Measurements from ENCODE around the gene NRG3. TPM values are rescaled to one million over a fixed set of nuclear protein-coding genes. Genes with fewer than 3 reads are reported as not detected.

NRG3 gene
- total RNA-seq, 2 experiments from 2014 or later, result not detected

DNA sequence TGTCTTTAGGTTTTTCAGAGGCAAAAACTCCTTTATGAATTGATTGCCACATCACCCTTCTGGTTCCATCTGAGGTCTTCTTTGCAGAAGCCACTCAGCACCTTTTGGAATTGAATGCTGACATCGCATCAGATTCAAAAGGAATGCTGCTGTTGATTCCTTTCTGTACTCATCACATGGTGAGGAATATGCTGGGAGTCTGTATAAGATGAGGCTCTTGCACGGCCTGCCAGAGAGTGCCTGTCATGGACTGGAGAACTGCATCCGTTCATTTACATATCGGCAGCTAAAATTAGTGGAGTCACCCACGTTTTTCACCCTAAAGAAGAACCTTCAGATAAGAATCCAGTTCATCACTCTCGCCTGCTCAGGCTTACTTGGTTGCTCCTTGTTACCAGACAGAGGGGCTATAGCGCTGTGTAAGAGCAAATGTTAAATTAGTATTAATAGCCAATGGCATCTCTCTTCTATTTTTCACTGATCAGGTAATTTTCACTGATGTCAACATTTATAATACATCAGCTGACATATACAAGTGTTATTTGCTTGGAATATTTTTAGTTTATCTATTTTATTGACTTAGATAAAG lies 14.3 kb downstream of the NRG3 start:
- Histone ChIP-seq H3K4me3 (ENCODE audit: low read length) (no peak overlapping the region), H3K4me1 (ENCODE audit: insufficient read depth, low read length) (no peaks in the 10 kb centered on the region), H3K36me3 (ENCODE audit: insufficient read depth, low read length) (no peaks in the 10 kb centered on the region), H3K9me3 (ENCODE audit: control insufficient read depth in 1 of 2, insufficient read depth in 1 of 2, low read length in 2 of 2) (no peaks in the 10 kb centered on the region), H3K27ac (ENCODE audit: low read depth in 1 of 2, low read length in 2 of 2) (no peak overlapping the region), H3K27me3 (ENCODE audit: control insufficient read depth in 1 of 2, insufficient read depth in 2 of 2, low read length in 2 of 2) (no peaks in the 10 kb centered on the region)
- POLR2A ChIA-PET, result no interaction called here
- Mint-ChIP-seq H3K9me3 (no peaks in the 10 kb centered on the region), H3K27ac (no peak overlapping the region), H3K36me3 (ENCODE audit: low read depth) (no peaks in the 10 kb centered on the region), H3K4me1 (ENCODE audit: low read depth) (no peaks in the 10 kb centered on the region), H3K4me3 (no peak overlapping the region), H3K27me3 (peaks cover 4% of the 10 kb centered on the region)
- intact Hi-C loops (cut with DNase I, micrococcal nuclease), result no loop called here
- no peak for DNase-seq
- CTCF ChIA-PET, result no interaction called here
- TF ChIP-seq, protein P1, sequence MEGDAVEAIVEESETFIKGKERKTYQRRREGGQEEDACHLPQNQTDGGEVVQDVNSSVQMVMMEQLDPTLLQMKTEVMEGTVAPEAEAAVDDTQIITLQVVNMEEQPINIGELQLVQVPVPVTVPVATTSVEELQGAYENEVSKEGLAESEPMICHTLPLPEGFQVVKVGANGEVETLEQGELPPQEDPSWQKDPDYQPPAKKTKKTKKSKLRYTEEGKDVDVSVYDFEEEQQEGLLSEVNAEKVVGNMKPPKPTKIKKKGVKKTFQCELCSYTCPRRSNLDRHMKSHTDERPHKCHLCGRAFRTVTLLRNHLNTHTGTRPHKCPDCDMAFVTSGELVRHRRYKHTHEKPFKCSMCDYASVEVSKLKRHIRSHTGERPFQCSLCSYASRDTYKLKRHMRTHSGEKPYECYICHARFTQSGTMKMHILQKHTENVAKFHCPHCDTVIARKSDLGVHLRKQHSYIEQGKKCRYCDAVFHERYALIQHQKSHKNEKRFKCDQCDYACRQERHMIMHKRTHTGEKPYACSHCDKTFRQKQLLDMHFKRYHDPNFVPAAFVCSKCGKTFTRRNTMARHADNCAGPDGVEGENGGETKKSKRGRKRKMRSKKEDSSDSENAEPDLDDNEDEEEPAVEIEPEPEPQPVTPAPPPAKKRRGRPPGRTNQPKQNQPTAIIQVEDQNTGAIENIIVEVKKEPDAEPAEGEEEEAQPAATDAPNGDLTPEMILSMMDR (IDR thresholded peaks at IDR 0.05), result no peak
- no peak for ATAC-seq (ENCODE audit: poor library complexity)

DNA sequence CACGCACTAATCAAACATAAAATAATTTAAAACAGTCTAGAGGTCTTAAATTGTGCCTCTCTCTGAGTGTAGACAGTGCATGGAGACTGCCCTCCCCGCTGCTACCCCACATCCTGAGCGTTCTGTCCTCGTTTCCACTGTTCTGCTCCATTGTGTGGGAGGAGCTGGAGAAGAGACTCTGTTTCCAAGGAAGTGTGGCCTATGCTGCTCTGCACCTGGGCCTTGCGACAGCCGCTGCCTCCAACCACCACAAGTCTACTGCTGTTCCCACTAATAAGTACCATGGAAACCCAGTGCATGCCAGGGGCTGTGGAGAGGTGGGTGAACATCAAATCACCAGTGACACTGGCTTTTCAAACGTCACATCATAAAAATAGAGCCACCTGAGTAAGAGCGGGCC lies 19.6 kb downstream of the NRG3 start:
- DNase-seq, result no peak
- Mint-ChIP-seq H3K36me3 (ENCODE audit: low read depth) (no peaks in the 10 kb centered on the region), H3K9me3 (no peaks in the 10 kb centered on the region), H3K4me1 (ENCODE audit: low read depth) (no peaks in the 10 kb centered on the region), H3K27me3 (no peaks in the 10 kb centered on the region), H3K4me3 (no peak overlapping the region), H3K27ac (no peak overlapping the region)
- no peaks in the 10 kb centered on the region for H3K36me3 ChIP-seq (ENCODE audit: insufficient read depth, low read length)
- no peak for ATAC-seq (ENCODE audit: poor library complexity)
- peaks cover 0 to 7% of the 10 kb centered on the region in 2 experiments for H3K9me3 ChIP-seq (ENCODE audit: control insufficient read depth in 1 of 2, insufficient read depth in 1 of 2, low read length in 2 of 2)
- ChIA-PET POLR2A (no interaction called here), CTCF (no interaction called here)
- no peak overlapping the region for H3K4me3 ChIP-seq (ENCODE audit: low read length)
- intact Hi-C loops (cut with DNase I, micrococcal nuclease), result no loop called here
- no peak overlapping the region for H3K27ac ChIP-seq (ENCODE audit: low read depth in 1 of 2, low read length in 2 of 2)
- no peaks in the 10 kb centered on the region for H3K27me3 ChIP-seq (ENCODE audit: control insufficient read depth in 1 of 2, insufficient read depth in 2 of 2, low read length in 2 of 2)
- TF ChIP-seq, protein P1 (IDR thresholded peaks at IDR 0.05), result no peak
- no peaks in the 10 kb centered on the region for H3K4me1 ChIP-seq (ENCODE audit: insufficient read depth, low read length)

GRCh38 chr10:81898518-81898917 lies 23.5 kb downstream of the NRG3 start:
- DNase-seq (no peak), ATAC-seq (ENCODE audit: poor library complexity) (no peak)
- H3K27ac Mint-ChIP-seq, result no peak overlapping the region
- H3K4me3 ChIP-seq (ENCODE audit: low read length), result no peak overlapping the region
- intact Hi-C loops (cut with DNase I, micrococcal nuclease), result no loop called here
- TF ChIP-seq, protein P1 (IDR thresholded peaks at IDR 0.05), result no peak
- H3K27ac ChIP-seq (ENCODE audit: low read depth in 1 of 2, low read length in 2 of 2), result no peak overlapping the region
- no peaks in the 10 kb centered on the region for H3K9me3 Mint-ChIP-seq
- no peaks in the 10 kb centered on the region for H3K36me3 Mint-ChIP-seq (ENCODE audit: low read depth)
- H3K4me1 ChIP-seq (ENCODE audit: insufficient read depth, low read length), result no peaks in the 10 kb centered on the region
- no peak overlapping the region for H3K4me3 Mint-ChIP-seq
- POLR2A ChIA-PET, result no interaction called here
- no peaks in the 10 kb centered on the region for H3K4me1 Mint-ChIP-seq (ENCODE audit: low read depth)
- CTCF ChIA-PET, result no interaction called here
- peaks cover 0 to 8% of the 10 kb centered on the region in 2 experiments for H3K9me3 ChIP-seq (ENCODE audit: control insufficient read depth in 1 of 2, insufficient read depth in 1 of 2, low read length in 2 of 2)
- H3K27me3 Mint-ChIP-seq, result no peaks in the 10 kb centered on the region
- no peaks in the 10 kb centered on the region for H3K36me3 ChIP-seq (ENCODE audit: insufficient read depth, low read length)
- H3K27me3 ChIP-seq (ENCODE audit: control insufficient read depth in 1 of 2, insufficient read depth in 2 of 2, low read length in 2 of 2), result no peaks in the 10 kb centered on the region
